H1 (cell line): Measurements from ENCODE around the gene LAYN. TPM values are rescaled to one million over a fixed set of nuclear protein-coding genes. Genes with fewer than 3 reads are reported as not detected.
A peak's percentile ranks its signal among the peaks of the same experiment; 100 is the strongest.

ENCODE experiments used
- ATF2 ChIP-seq: IDR thresholded peaks from 2 replicates; pipeline ENCODE4 v1.6.1; 2012; ENCODE audit warnings: low read length, inconsistent platforms
- BCL11A ChIP-seq, 2 experiments: IDR thresholded peaks; one replicate each; pipeline ENCODE4 v1.6.1; 2011; ENCODE audit warnings: low read depth in 2 of 2, low read length in 2 of 2, mild to moderate bottlenecking in 2 of 2
- CEBPB ChIP-seq: IDR thresholded peaks from 2 replicates; pipeline ENCODE4 v1.6.1; 2012; ENCODE audit warnings: low read depth, low read length
- CTBP2 ChIP-seq: IDR thresholded peaks from 2 replicates; pipeline ENCODE4 v1.7.0; 2011; ENCODE audit warnings: borderline replicate concordance, mild to moderate bottlenecking, moderate library complexity, mixed read lengths, low read length; ENCODE audit not compliant: insufficient read depth, insufficient read length
- EGR1 ChIP-seq: IDR thresholded peaks from 2 replicates; pipeline ENCODE4 v1.6.1; 2011; ENCODE audit warnings: low read depth, low read length, borderline replicate concordance
- KDM1A ChIP-seq: fragments of 200-600, 300-600 bp; sonication (generic); IDR thresholded peaks from 2 replicates; pipeline ENCODE4 v1.7.1; 2016; ENCODE audit warnings: mild to moderate bottlenecking, low read length, borderline replicate concordance
- KDM4A ChIP-seq: IDR thresholded peaks from one replicate; pipeline ENCODE4 v1.7.1; 2012; ENCODE audit warnings: low read depth, mild to moderate bottlenecking, moderate library complexity, low read length, inconsistent platforms; ENCODE audit not compliant: severe bottlenecking
- MAX ChIP-seq: IDR thresholded peaks from 2 replicates; pipeline ENCODE4 v1.6.1; 2012; ENCODE audit warnings: inconsistent platforms
- PHF8 ChIP-seq: fragments of 200-600 bp; sonication (generic); conservative IDR thresholded peaks from 2 replicates; pipeline ENCODE4 v1.7.1; 2012; ENCODE audit warnings: low read depth, mild to moderate bottlenecking, inconsistent platforms, low read length, moderate library complexity
- POLR2A ChIP-seq, 2 experiments: IDR thresholded peaks; 1 replicate in 1 of 2; 2 replicates in 1 of 2; pipeline ENCODE4 v1.6.1; 2011; ENCODE audit warnings: low read depth in 2 of 2, low read length in 2 of 2, mild to moderate bottlenecking in 2 of 2; ENCODE audit errors: control extremely low read depth in 1 of 2
- RAD21 ChIP-seq, 2 experiments: IDR thresholded peaks in 1 of 2; conservative IDR thresholded peaks in 1 of 2; 2 replicates each; pipeline ENCODE4 v1.6.1; 2011; ENCODE audit warnings: low read depth in 2 of 2, low read length in 2 of 2, improper control_type of control experiment in 1 of 2, inconsistent platforms in 1 of 2, mild to moderate bottlenecking in 1 of 2, moderate library complexity in 1 of 2
- SIN3A ChIP-seq, 2 experiments: IDR thresholded peaks in 1 of 2; conservative IDR thresholded peaks in 1 of 2; 2 replicates each; pipeline ENCODE4 v1.6.1; 2011 to 2012; ENCODE audit warnings: low read length in 2 of 2, improper control_type of control experiment in 1 of 2, low read depth in 1 of 2, mild to moderate bottlenecking in 1 of 2
- SIX5 ChIP-seq: IDR thresholded peaks from 2 replicates; pipeline ENCODE4 v1.6.1; 2011; ENCODE audit warnings: mild to moderate bottlenecking, low read depth, low read length
- SP4 ChIP-seq: IDR thresholded peaks from 2 replicates; pipeline ENCODE4 v1.6.1; 2012; ENCODE audit warnings: low read length, inconsistent platforms
- SUZ12 ChIP-seq: fragments of 200-600 bp; sonication (generic); IDR thresholded peaks from 2 replicates; pipeline ENCODE4 v1.6.1; 2012; ENCODE audit warnings: mild to moderate bottlenecking, inconsistent platforms, low read length, moderate library complexity, mixed read lengths
- TEAD4 ChIP-seq: IDR thresholded peaks from 2 replicates; pipeline ENCODE4 v1.6.1; 2012; ENCODE audit warnings: low read depth, low read length, inconsistent platforms, mixed read lengths
- USF2 ChIP-seq: IDR thresholded peaks from 2 replicates; pipeline ENCODE4 v1.6.1; 2011; ENCODE audit warnings: low read length, improper control_type of control experiment
- polyA plus RNA-seq, 7 experiments: library from polyadenylated mRNA; depleted of rRNA in 3 of 7; stranded (reverse) in 5 of 7; unstranded in 2 of 7; fragments of >200 nt in 5 of 7; fragments of 200-250 nt in 2 of 7; gene quantifications; 1 replicate in 5 of 7; 2 replicates in 1 of 7; 4 replicates in 1 of 7; pipeline versions ENCODE4 v1.2.1 to v1.2.3, GENCODE V29; 2011 to 2013; ENCODE audit warnings: missing spikeins in 2 of 7, mixed read lengths in 2 of 7
- total RNA-seq: library from RNA; stranded (reverse); fragmentation: NEBNext Ultra II Directional; extraction: Animal tissue kit (Norgen Biotek cat#: 25700); gene quantifications from 2 replicates; pipeline ENCODE4 v1.2.1, GENCODE V29; 2021

LAYN gene
- total and polyA plus RNA-seq, 2 of the 8 experiments (the other 6 are each of a cell fraction or from before 2014, with no cell fraction given): 4.2 to 9.3 TPM

- no peak for TF ChIP-seq MAX
- TF ChIP-seq EGR1: no peak
- TF ChIP-seq KDM1A: no peak
- TF ChIP-seq SIN3A (conservative IDR thresholded peaks at IDR 0.05 in 1 of 2, IDR thresholded peaks at IDR 0.05 in 1 of 2; ENCODE audit: low read depth in 1 of 2, low read length in 2 of 2): no peak
- TF ChIP-seq CEBPB: peak; percentile 88
- no peak for TF ChIP-seq CTBP2
- no peak for TF ChIP-seq SP4
- no peak for TF ChIP-seq USF2
- TF ChIP-seq ATF2: peak; percentile 31; the same call in 1 of the 2 replicates
- no peak for TF ChIP-seq BCL11A (IDR thresholded peaks at IDR 0.05; ENCODE audit: low read depth in 2 of 2, low read length in 2 of 2)
- TF ChIP-seq SUZ12: no peak
- no peak for TF ChIP-seq TEAD4
- no peak for TF ChIP-seq KDM4A
- no peak for TF ChIP-seq SIX5
- no peak for TF ChIP-seq POLR2A (IDR thresholded peaks at IDR 0.05; ENCODE audit: control extremely low read depth in 1 of 2, low read depth in 2 of 2, low read length in 2 of 2)
- no peak for TF ChIP-seq PHF8
- TF ChIP-seq RAD21 (IDR thresholded peaks at IDR 0.05 in 1 of 2, conservative IDR thresholded peaks at IDR 0.05 in 1 of 2; ENCODE audit: low read depth in 2 of 2, low read length in 2 of 2): peak; percentile 81 to 84
- TF ChIP-seq, all 59 proteins: peak for 5
These were observed 24.7 kb downstream of the LAYN start (continued) for GRCh38 chr11:111565114-111565720.
